Bone marrow (tissue), 2 donors: ENCODE results near the gene OGFOD3.
"Not testable (repeated sequence)": the region's sequence is repeated elsewhere in the genome, so short reads cannot be mapped to it uniquely, and the experiment has no call there.

Experiments used
- DNase-seq, 2 donors: peaks; one replicate each; lab custom pipeline; 2025; lab: John Stamatoyannopoulos, UW

The OGFOD3 gene

DNA sequence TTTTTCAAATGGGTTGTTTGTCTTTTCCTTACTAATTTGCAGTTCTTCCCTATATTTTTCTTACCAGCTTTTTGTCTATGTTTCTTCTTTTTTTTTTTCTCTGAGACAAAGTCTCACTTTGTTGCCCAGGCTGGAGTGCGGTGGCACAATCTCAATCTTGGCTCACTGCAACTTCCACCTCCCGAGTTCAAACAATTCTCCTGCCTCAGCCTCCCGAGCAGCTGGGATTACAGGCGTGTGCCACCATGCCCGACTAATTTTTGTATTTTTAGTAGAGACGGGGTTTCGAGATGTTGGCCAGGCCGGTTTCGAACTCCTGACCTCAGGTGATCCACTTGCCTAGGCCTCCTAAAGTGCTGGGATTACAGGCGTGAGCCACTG is 45.3 kb downstream of the OGFOD3 start:
- not testable (repeated sequence) for DNase-seq

DNA sequence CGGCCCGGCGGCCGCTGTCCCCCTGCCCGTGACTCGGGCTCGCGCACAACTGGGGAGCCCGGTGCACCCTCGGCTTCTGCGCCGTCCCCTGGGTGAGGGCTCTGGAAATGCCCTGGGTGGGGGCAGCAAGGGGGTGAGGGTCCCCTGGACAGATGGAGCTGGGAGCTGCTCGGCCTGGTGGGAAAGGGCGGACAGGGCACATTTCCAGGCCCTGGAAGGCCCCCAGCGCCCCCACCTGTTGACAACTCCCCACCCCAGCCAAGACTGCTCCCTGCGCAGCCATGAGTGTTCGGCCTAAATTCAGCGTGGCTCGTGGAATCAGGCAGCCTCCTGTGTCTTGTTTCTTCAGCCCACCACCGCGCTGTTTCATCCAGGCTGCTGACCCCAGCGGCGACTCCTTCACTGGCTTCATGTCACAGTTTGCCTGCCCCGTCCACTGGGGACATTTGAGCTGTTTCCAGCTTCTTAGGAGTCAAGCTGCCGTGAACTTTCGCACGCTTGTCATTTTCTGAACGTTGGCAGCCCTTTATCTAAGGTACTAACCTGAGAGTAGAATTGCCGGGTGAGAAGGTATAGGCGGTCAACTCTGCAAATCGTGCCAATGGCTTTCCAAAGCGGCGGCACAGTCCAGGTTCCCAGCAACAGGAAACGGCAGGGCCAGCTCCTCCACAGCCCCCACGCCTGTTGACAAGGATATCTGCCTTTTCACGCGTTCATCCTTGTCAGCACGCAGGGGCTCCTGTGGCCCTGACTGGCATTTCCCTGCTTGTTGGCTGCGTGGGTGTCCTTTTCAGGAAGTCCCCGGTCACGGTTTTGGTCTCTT is 45.9 kb downstream of the OGFOD3 start:
- no peak for DNase-seq

DNA sequence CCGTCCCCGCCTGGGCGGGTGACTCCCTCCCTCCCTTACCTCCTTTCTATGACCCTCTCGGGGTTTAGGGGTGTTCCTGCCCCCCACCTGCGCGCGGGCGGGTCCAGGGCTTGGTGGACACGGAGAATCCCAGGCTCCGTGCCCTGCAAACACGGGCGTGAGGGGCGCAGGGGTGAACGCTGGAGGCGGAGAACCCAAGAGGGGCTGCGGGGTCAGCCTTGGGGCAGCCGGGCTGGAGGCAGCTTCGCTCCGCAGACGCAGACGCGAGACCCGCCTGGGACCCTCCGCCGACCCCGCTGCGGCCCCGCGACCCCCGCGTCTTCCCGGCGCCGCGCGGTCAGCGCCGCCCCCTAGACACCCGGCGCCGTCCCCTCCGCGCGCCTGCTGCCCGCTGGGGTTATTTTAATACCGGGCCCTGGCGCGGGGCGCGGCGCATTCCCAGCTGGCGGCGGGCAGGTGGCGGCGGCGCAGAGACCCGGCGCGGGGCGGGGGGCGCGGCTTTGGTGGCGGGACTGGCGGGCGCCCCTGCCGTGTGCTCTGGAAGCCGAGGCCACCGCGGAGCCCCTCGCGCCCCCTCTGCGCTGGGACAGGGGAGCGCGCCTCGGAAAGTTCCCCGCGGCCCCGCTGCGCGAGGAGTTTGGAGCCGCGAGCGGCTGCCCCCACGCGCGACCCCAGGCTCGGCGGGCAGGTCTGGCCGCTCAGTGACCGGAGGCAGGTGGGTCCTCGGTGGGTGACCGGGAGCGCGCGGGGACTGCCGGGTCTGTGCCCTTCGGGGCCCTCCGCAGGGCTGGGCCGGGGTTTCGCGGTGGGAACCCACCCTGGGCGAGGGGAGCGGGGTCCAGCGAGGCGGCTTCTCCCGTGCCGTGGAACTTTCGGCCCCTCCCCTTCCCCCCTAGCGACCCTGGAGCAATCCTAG is 46.8 kb downstream of the OGFOD3 start, which contains the start of gene UTS2R:
Gene UTS2R (plus strand): TSS at position 433 of the 916 bp plus-strand sequence. CDS start 2,560 bp downstream, outside the sequence.
- DNase-seq, result no peak

DNA sequence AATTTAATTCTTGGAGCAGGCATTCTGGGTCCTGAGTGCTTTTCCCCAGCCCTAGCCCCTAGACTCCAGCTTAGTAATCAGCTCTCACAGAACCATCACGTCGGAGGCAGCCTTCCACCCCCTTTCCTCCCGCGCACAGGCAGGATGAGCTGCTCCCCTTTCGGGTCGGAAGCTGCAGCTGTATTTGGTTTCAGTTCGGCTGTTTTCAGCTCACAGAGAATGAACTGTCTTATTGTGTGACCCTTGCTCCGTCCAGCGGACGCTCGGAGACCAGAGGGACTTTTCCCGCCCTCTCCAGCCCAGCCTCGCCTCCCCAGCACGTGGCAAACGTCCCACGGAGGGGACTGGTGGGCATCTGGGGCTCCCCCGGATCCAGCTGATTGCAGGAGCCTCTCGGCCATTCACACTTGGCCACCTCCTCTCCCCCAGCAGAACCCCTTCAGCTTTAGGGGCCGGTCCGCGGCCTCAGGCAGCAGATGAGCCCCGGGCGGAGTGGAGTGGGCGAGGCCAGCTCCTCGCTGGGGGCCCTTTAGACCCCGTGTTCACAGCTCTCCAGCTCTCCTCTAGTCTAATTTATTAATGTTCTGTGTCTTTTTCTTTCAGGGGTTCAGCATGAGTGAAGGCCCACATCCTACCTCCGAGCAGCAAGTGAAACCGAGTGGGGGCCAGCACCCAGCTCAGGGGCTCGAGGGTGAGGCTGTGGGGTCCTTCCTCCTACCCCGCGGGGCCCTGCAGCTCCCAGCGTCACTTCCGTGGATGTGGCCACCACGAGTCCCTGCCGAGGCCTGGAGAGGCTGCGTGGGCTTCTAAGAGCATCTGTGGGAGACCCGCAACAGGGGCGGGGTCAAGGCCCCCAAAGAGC is 47.7 kb downstream of the OGFOD3 start:
- no peak for DNase-seq

DNA sequence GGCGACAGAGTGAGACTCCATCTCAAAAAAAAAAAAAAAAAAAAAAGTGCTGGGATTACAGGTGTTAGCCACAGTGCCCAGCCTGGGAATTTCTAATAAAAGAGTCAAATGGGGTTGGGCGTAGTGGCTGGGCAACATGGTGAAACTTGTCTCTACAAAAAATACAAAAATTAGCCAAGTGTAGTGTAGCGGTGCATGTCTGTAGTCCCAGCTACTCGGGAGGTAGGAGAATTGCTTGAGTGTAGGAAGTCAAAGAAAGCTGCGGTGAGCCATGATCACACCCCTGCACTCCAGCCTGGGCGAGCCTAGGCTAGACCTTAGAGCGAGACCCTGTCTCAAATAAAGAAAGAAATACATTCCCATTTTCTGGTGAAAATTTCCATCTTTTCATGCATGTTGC is 49.2 kb downstream of the OGFOD3 start:
- no peak for DNase-seq

DNA sequence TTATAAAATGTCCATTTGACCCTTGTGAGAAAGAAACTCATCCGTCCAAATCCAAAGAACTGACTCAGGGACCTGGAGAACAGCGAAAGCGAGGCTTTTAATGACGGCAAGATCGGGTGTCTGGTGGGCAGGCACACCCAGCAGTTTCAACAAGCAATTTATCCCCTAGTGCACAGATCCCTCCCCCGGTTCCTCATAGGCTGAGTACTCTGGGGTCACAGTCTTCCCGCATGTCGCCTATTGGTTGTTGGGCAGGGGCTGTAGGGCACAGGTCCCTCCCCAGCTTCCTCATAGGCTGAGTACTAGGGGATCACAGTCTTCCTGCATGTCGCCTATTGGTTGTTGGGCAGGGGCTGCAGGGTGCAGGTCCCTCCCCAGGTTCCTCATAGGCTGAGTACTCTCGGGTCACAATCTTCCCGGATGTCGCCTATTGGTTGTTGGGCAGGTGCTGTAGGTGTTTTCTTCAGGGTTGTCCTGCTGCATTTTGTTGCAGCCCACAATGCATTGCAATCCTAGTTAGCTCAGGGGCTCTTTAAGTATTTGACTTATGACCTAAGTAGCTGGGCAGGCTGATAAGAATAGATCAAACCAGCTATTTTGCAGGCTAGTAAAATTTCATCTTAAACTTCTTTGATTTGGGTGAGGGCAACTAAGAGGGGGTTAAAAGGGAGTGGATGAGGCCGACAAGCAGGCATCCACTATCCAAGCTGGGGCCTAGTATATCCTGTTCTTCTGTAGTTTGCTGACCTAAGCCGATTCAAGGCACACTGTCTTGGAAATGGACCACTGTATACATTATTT is 50.5 kb downstream of the OGFOD3 start:
- DNase-seq, result no peak

DNA sequence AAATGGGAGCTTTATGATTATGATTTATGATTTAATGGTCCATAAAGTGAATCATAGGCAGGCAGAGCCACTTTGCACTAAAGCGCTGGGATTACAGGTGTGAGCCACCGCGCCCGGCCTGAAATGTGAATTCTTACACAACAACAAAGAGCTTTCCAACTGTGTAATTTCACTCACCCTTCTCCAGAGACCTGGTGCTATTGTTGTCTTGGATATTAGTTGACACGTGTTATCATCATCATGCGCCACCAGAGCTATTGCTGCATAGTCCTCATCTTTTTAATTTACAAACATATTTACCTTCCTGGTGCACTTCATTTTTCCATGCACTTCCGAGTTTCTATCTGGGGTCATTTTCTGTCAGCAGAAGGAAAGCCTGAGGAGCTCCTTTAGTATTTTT is 51.6 kb downstream of the OGFOD3 start:
- no peak for DNase-seq

DNA sequence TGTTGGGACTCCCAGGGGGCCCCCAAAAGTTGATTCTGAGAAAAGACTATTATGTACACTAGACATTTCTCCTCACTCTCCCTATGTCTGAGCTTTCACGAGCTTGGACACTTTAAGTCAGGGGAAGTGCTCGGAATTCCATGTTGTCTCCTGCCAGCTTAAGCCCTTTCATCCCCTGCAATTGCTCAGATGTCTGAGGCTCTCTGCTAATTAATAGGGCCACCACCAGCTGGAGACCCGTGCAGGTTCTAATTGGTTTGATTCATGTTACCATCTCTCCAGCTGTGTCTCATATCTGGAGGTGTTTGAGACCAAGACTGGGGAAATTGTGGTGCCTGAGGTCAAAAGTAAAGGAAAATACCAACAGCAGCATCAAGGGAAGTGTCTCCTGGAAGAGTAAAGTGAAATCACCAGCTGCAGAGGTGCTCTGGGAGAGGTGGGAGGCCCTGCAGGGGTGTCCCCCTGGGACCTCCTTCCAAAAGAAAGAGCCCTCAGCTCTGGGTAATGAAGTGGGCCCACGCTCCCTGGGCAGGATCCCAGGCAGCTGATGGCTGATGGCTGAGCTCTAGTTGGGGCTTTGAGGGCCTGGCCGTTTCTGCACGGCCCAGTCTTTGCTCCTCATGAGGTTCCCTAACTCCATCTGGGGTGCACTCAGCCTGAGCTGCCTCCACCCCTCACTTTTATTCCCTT is 52.6 kb downstream of the OGFOD3 start:
- no peak for DNase-seq

DNA sequence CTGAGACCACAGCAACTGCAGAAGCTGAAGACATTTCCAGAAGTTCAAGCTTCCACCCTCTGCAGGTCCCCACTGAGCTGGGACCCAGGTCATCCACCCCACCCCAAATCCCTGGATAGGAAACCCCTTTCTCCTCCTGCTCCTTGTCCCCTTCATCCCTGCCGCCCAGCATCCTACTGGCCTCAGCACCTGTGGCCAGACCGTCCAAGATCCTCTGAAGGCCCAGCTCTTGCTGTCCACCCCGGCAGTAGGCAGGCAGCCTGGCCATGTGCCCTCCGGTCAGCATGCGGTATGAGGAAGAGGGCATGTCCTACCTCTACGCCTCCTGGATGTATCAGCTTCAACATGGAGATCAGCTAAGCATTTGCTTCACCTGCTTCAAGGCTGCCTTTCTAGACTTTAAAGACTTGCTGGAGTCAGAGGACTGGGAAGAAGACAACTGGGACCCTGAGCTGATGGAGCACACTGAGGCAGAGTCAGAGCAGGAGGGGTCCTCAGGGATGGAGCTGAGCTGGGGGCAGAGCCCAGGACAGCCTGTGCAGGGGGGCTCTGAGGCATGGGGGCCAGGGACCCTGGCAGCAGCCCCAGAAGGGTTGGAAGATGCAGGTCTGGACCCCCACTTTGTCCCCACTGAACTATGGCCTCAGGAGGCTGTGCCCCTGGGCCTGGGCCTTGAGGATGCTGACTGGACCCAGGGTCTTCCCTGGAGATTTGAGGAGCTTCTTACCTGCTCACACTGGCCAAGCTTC is 56.3 kb downstream of the OGFOD3 start:
- DNase-seq, result no peak

DNA sequence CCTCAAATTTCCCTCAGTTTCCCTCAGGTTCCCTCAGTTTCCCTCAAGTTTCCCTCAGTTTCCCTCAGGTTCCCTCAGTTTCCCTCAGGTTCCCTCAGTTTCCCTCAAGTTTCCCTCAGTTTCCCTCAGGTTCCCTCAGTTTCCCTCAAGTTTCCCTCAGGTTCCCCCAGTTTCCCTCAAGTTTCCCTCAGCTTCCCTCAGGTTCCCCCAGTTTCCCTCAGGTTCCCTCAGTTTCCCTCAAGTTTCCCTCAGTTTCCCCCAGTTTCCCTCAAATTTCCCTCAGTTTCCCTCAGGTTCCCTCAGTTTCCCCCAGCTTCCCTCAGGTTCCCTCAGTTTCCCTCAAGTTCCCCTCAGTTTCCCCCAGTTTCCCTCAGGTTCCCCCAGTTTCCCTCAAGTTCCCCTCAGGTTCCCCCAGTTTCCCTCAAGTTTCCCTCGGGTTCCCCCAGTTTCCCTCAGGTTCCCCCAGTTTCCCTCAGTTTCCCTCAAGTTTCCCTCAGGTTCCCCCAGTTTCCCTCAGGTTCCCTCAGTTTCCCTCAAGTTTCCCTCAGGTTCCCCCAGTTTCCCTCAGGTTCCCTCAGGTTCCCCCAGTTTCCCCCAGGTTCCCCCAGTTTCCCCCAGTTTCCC is 58.8 kb downstream of the OGFOD3 start:
- not testable (repeated sequence) for DNase-seq

DNA sequence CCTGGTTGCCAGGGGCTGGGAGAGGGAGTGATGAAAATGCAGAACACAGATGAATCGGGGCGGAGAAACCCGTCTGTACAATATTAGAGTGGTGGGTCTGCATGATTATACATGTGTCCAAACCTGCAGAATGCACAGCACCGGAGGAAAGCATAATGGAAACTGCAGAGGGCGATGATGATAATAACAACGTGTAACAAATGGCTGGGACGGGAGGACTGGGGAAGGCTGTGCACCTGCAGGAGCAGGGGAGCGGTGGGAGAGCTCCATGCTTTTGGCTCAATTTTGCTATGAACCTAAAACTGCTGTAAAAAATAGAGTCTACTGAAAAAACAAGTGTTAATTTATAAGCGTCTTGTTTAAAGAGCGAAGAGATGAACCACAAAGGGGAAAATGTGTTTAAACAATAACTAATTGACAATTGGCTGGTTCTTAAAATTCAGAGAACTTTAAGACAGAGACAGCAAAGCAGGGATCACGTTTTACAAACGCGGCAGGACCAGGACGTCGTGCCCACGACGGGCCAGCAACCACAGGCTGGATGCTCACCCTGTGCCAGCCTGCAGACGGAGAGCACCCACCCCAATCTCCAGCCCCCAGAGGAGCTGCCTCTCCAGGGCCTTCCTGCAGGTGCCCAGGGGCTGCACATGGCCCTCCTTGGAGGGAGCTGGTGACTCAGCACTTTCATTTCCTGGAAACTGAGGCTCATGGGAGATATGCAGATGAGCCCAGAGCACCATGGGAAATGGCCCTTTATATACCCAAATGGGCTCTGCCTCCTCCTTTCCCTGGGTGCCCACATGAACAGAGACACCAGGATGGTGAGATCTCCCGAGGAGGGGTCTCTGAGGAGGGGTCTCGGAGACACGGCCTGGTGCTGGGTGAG is 59.7 kb downstream of the OGFOD3 start, which contains the start of gene TEX19:
Gene TEX19 (plus strand): TSS at position 783 of the 886 bp plus-strand sequence. CDS start 2,904 bp downstream, outside the sequence.
- no peak for DNase-seq

DNA sequence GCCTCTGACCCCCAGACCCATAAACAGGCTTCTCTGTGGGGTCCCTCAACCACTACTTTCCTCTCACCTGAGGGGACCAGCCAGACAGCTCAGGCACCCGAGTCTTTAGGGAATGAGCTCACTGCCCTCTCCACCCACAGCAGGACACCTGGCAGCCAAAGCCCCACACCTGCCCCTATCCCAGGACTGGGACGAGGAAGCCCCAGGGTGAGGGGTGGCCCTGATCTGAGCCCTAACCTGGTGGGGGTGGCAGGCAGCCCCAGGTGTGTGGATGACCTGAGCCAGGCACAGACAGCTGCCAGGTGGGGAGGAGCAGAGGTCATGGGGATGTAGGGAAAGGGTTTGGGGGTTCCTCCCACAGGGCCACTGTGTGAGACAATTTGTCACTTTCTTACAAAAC is 61.0 kb downstream of the OGFOD3 start:
- DNase-seq, result no peak

DNA sequence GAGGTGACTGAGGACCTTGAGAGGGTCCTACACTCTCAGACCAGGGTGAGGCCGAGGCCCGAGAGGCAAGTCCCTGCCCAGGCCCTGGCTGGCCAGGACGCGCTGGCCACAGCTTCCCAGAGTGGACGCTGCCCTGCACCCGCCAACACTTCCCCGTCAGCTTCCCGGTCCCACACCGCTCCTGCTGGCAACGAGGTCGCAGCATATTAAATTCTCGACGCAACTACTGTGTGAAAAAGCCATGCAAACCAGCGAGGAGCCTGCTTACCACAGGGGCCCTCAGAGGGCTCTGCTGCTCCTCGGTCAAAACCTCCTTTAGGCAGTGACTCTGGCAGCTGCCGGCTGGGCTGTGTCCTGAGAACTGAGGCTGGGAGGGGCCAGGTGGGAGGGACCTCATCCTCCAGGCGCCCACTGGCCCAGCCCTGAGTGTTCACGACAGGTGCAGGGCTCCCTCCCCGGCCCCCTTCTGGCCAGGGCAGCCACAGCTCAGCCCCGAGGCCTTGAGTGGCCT is 61.5 kb downstream of the OGFOD3 start:
- no peak for DNase-seq

DNA sequence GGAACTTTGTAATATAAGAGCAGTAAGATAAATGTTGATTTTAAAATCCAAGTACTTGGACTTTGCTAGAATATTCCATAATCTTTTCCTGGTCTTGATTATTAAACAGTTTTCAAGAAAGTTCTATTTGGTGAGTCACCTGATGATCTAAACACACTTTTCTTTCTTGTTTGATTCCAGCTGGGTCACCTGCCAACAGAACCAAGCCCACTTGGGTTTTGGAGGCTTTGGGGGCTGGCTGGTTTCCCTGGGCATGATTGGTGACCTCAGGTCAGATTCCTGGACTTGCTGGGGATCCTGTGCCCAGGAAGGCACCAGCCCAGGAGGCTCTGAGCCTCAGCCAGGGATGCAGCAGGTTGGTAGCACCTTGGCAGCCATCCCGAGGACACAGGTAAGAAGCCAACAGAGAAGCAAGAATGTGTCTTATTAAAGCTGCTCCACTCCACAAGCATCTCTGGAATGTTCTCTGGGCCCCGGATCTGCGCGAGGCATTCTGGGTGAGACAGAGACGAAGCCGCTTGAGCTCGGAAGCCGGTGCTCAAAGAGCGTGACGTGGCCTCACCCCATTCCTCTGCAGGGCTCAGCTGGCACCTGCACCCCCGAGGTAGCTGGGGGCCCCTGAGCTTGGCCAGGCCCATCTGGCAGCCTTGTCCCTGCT is 62.5 kb downstream of the OGFOD3 start:
- DNase-seq, result no peak

DNA sequence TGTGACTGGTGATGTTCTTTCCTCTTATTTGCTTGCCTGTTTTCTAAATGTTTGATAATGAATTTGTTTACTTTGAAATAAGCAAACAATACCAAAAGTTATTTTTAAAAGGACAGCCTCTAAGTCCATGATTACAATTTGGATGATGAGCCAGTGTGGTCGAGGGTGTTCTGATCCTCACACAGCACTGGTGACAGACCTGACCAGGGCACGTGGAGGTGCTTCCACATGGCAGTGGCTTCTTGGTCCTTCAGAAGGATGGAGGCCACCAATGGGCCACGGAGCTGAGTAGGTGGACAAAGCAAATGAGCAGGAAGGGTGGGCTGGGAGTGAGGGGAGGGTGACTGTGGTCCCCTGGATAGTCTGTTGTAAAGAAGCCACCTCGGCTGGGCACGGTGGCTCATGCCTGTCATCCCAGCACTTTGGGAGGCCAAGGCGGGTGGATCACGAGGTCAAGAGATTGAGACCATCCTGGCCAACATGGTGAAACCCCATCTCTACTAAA is 63.5 kb downstream of the OGFOD3 start:
- no peak for DNase-seq

DNA sequence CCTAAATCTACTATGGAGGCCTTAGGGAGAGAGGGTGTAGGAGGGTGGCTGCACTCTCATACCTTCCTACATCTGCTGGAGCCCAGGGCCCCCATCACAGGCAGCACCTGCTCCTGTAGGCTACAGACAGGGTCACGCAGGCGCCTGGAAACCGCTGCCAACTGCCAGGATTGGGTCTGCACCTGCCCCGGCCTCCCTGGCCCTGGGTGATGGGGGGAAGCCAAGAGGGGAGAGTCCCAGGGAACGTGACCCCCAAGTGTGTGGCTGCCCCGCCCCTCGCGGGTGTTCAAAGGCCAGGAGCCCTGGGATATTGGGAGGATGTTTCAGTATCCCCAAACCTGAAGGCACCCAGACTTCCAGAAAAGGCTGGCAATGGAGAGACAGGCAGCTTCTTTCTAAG is 64.9 kb downstream of the OGFOD3 start:
- no peak for DNase-seq
